HUES64 (cell line): ENCODE results near the gene GATA5.

Experiments used
- H3K27ac ChIP-seq: 2 replicates; pipeline ENCODE4 v1.7.0; 2013; ENCODE audit warnings: low read depth, low read length, inconsistent platforms
- H3K27me3 ChIP-seq: 2 replicates; pipeline ENCODE4 v1.6.1; 2013; ENCODE audit warnings: mild to moderate bottlenecking, low read length; ENCODE audit not compliant: insufficient read depth
- H3K36me3 ChIP-seq: 2 replicates; pipeline ENCODE4 v1.6.1; 2013; ENCODE audit warnings: mild to moderate bottlenecking, low read length; ENCODE audit not compliant: insufficient read depth
- H3K4me1 ChIP-seq: 2 replicates; pipeline ENCODE4 v1.6.1; 2013; ENCODE audit warnings: mild to moderate bottlenecking, low read length, moderate library complexity; ENCODE audit not compliant: insufficient read depth
- H3K4me3 ChIP-seq: 2 replicates; pipeline ENCODE4 v1.5.1; 2013; ENCODE audit warnings: mild to moderate bottlenecking, low read length, moderate library complexity
- H3K9ac ChIP-seq: 2 replicates; pipeline ENCODE4 v1.6.1; 2013; ENCODE audit warnings: mild to moderate bottlenecking, low read depth, low read length
- H3K9me3 ChIP-seq: 2 replicates; pipeline ENCODE4 v1.6.1; 2013; ENCODE audit warnings: low read depth, low read length; ENCODE audit not compliant: insufficient read depth
- WGBS: fragments of 150-250, 120-280 bp; methylation state at CpG from one replicate; pipeline ENCODE4 v1.1.7; 2013; ENCODE audit warnings: missing lambda C conversion rate; 5-methylcytosine and 5-hydroxymethylcytosine counted together

The GATA5 gene

DNA sequence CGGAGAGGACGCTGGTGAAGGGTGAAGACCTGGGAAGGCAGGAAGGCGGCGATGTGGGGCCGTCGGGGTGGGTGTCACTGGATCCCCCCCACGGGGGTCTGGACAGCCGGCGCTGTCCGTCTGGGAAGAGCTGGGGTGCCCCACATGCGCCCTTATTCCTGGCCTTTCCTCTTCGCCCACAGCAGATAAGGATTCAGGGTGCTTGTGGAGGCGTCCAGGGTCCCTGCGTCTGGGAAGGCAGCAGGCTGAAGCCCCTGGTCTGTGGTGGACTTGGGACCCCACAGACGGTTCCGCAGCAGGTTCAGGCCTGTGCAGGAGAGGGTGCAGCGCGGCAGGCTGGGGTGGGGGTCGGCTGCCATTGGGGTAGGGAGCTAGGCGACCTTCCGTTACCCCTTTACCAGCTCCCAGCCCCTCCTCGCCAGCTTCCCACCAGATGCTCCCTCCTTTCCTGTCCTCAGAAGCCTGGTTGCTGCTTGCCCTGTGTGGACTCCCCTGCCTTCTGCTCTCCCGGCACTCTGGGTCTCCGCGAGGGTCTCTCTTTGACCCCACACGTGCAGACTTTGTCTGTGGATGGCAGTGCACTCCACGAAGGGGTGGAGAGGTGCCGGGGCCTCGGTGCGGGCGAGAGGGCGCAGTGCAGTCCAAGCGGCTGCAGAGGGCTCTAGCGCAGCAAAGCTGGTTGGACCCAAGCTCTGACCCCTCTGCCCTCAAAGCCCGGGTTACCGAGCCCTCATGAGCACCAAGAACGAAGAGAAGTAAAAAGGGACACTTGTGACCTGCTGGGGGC lies 2.1 kb upstream of the GATA5 start:
- Histone ChIP-seq H3K27me3 (peaks cover 98% of the 10 kb centered on the region), H3K4me3 (no peak overlapping the region), H3K36me3 (no peaks in the 10 kb centered on the region), H3K4me1 (peaks cover 20% of the 10 kb centered on the region), H3K9ac (no peak overlapping the region), H3K9me3 (no peaks in the 10 kb centered on the region), H3K27ac (no peak overlapping the region)
- 23% methylated on average over 37 of the region's 37 CpGs for WGBS

DNA sequence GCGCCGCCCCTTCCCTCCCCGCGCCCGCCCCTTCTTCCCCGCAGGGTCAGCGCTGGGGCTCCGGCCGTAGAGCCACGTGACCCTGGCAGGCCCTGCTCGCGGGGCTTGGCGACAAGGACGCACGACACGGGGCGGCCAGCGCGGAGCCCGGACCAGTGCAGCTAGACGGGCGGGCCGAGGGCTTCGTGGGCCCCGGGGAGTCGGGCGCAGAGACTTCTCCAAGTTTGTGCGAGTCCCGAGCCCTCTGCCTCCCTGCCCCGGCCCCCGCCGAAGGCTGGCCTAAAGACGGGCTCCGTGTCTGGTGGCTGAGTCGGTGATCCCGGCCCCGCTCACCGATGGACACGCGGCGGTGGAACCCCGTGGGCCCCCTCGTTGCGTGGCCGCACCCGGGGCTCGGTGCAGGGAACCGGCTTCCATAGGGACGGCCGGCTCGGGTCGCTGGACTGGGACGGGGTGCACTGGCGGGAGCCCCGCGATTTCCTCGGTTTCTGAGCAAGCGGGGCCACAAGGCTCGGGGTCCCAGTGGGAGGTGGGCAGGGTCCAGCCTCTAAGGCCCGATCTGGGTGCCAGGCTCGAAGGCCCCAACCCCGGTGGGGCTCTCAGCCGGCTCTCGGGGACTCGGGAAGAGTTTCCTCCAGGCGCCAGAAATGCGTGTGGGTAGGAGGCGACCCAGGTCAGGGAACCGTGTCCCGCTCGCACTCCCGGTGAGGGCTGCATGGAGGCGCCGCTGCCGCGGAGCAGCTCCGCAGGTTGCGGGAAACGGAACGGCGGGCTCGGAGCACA lies 452 bp upstream of the GATA5 start:
- 2% methylated on average over 80 of the region's 82 CpGs for WGBS
- Histone ChIP-seq H3K4me3 (peak overlapping the region; percentile 46), H3K9ac (no peak overlapping the region; the same call in 1 of the 2 replicates), H3K27ac (no peak overlapping the region), H3K9me3 (no peaks in the 10 kb centered on the region), H3K36me3 (no peaks in the 10 kb centered on the region), H3K4me1 (peaks cover 5% of the 10 kb centered on the region), H3K27me3 (peaks cover 94% of the 10 kb centered on the region)

DNA sequence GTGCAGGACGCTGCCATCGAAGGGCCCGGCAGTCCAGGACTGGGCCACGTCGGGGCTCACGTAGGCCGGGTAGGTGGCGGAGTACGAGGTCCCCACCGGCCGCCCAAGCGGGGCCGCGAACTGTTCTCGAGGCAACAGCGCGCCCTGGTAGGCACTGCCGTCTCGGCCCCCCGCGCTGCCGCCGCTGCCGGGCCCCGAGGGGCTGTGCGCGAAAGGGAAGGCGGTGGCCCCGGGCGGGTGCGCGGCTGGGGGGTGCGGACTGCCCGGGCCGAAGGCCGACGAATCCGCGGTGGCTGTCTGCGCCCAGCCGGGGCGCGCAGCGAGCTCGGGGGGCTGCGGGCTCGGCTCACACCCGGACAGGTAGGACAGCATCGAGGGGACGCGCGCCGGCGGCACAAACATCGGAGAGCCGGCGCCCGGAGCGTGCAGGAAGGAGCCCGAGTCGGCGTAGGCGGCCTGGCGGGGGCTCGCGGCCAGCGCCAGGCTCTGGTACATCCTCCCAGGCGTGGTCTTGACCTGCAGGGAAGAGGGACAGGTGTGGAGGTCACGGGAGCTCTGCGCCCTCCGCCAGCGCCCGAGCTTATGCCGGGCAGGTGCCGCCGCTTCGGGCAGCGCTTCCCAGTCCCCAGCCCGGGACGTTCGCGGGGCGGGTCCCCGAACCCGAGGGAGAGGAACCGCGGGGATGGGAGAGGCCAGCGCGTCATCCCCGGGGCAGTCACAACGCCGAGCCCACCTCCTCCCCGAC lies 596 bp downstream of the GATA5 start:
- H3K4me1 ChIP-seq, result peaks cover 5% of the 10 kb centered on the region
- H3K36me3 ChIP-seq, result no peaks in the 10 kb centered on the region
- no peaks in the 10 kb centered on the region for H3K9me3 ChIP-seq
- H3K4me3 ChIP-seq, result peak overlapping the region; percentile 48
- no peak overlapping the region for H3K27ac ChIP-seq
- no peak overlapping the region for H3K9ac ChIP-seq
- WGBS, result 2% methylated on average over 93 of the region's 93 CpGs
- peaks cover 91% of the 10 kb centered on the region for H3K27me3 ChIP-seq

DNA sequence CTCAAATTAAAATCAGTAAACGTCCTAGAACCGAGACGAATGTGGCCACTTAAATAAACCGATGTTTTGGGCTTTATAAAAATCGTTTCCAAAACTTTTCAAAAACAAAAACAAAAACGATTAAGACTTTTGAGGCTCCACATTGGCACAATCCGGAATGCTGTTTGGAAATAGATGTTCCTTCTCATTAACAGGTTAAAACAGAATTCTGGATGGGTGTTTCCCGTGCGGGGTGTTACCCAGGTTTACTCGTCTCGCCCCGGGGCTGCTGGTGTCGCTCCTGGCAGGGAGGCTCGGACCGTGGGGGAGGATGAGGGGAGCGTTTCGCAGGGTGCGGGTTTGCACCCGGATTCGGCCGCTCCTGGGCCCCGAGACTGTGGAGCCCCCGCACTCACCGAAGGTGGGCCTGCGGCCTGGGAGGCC lies 1.2 kb downstream of the GATA5 start:
- 6% methylated on average over 25 of the region's 25 CpGs for WGBS
- Histone ChIP-seq H3K9me3 (no peaks in the 10 kb centered on the region), H3K36me3 (no peaks in the 10 kb centered on the region), H3K27me3 (peaks cover 90% of the 10 kb centered on the region), H3K9ac (no peak overlapping the region), H3K27ac (no peak overlapping the region), H3K4me3 (peak overlapping the region; percentile 48), H3K4me1 (peaks cover 5% of the 10 kb centered on the region)

DNA sequence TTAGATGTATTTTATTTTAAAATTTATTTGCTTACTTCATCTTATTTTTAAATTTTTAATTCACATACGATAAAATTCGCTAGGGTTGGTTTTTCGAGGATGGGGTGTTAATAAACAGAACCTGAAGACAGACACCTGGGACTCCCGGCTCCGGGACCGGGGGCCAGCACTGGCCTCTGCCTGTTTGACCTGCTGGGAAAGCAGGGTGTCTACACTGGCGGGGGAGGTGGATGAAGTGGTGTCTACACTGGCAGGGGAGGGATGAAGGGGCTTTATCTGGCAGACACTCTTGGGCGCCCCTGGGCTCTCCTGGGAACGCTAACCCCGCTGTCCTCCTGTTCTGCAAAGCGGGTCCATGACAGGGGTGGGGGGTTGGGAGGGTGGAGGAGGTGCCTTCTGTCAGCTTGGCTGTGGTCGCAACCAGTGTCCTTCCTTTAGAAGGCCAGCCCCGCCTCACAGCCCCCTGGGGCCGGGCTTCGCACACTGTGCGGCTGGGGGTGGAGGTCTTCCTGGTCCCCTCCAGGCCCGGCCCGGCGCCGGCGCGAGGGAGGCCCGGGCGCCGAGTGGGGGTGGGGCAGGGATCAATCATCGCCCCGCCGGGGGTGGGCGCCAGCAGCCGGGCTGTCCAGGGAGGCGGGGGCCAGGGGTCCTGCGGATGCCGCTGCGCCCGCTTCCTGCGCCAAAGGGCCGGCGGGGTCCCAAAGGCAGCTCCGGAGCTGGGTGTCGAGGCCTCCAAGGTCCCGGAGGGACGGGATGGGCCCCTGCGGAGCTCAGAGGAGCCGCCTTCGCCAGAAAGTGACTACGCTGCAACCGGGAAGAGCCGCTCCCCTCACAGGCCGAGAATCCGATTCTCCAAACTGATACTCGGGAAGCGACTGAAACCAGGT lies 1.8 kb downstream of the GATA5 start:
- Histone ChIP-seq H3K9ac (no peak overlapping the region), H3K4me3 (peak overlapping the region; percentile 48), H3K4me1 (peaks cover 5% of the 10 kb centered on the region), H3K9me3 (no peaks in the 10 kb centered on the region), H3K36me3 (no peaks in the 10 kb centered on the region), H3K27me3 (peaks cover 83% of the 10 kb centered on the region), H3K27ac (no peak overlapping the region)
- WGBS, result 7% methylated on average over 52 of the region's 52 CpGs

DNA sequence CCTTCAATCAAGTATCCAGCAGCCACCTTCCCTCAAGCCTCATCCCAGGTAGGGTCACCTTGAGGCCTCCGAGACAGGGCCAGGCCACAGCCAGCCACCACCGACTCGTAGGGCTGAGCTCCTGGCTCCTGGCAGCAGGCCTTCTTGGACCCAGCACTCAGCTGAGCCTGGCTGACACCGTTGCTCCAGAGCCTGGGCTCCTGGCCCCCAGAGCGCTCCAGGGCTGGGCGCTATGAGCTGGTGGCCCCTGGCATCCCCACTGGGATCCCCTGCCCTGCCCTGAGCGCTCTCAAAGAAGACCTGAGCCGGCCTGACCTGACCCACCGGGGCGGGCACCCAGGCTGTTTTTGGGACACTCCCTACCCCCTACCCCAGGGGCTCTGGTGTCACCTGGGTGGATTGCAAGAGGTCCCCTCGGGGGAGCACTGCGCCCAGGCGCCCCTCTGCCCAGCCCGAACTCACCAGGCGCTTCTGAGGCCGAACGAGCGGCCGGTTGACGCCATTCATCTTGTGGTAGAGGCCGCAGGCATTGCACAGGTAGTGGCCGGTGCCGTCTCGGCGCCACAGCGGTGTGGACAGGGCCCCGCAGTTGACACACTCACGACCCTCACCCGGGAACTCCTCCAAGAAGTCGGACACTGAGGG lies 2.7 kb downstream of the GATA5 start:
- no peaks in the 10 kb centered on the region for H3K9me3 ChIP-seq
- H3K36me3 ChIP-seq, result no peaks in the 10 kb centered on the region
- H3K27ac ChIP-seq, result no peak overlapping the region
- 81% methylated on average over 30 of the region's 30 CpGs for WGBS
- H3K4me3 ChIP-seq, result no peak overlapping the region
- H3K27me3 ChIP-seq, result peaks cover 74% of the 10 kb centered on the region
- H3K4me1 ChIP-seq, result peaks cover 5% of the 10 kb centered on the region
- H3K9ac ChIP-seq, result no peak overlapping the region

DNA sequence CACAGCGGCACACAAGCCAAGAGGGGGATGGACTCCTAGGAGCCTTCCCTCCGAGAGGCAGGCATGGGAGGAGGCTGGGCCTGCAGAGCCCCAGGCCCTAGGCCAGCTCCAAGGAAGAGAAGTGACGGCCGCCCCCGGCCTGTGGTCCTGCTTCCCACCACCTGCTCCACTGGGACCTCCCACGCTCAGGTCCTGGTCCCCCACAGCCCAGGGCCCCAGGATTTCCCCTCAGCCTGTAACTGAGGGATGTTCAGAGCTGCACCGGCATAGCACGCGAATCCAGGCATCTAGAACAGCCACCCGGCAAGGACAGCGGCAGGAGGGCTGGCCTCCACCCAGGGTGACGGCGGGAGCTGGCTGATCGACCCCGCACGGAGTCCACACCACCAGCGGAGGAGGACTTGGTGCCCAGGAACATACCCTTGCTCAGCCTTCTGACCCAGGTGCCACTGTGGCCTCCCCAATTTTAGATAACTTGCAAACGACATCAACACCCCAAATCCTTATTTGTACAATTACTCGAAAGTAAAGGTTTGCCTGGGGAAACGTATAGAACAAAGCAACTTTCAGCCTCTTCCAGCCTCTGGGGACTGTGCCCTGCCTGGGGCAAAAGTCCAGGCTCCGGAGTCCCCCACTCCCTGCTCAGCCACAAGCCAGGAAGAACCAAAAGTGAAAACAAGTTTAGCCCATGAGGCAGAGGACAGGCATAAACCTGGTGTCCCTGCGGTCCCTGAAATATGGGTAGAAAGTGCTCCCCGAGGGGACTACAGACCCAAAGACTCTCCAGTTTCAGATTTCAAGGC lies 3.5 kb downstream of the GATA5 start:
- Histone ChIP-seq H3K36me3 (no peaks in the 10 kb centered on the region), H3K9me3 (no peaks in the 10 kb centered on the region), H3K4me1 (peaks cover 5% of the 10 kb centered on the region), H3K9ac (no peak overlapping the region), H3K4me3 (no peak overlapping the region), H3K27ac (no peak overlapping the region), H3K27me3 (peaks cover 67% of the 10 kb centered on the region)
- 86% methylated on average over 23 of the region's 23 CpGs for WGBS

DNA sequence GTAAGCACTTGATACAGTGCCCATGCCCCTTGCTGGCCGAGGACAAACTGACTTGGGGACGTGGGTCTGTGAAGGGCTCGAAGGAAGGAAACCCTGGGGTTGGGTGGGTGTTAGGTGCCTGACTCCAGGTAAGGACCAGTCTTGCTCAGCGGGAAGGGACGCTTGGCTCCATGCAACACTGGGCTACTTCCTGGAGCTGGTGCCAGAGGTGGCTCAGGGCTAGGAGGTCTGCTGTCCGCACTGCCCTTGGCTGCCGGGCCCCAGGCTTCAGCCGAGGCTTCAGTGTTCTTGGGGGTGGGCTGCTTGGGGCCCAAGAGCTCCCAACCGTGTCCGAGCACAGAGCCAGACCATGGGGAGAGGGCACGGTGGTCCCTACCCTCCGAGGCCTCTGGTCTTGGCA lies 5.3 kb downstream of the GATA5 start:
- Histone ChIP-seq H3K9me3 (no peaks in the 10 kb centered on the region), H3K4me3 (no peak overlapping the region), H3K9ac (no peak overlapping the region), H3K27me3 (peaks cover 49% of the 10 kb centered on the region), H3K27ac (no peak overlapping the region), H3K4me1 (peaks cover 5% of the 10 kb centered on the region), H3K36me3 (no peaks in the 10 kb centered on the region)
- 88% methylated on average over 12 of the region's 12 CpGs for WGBS

DNA sequence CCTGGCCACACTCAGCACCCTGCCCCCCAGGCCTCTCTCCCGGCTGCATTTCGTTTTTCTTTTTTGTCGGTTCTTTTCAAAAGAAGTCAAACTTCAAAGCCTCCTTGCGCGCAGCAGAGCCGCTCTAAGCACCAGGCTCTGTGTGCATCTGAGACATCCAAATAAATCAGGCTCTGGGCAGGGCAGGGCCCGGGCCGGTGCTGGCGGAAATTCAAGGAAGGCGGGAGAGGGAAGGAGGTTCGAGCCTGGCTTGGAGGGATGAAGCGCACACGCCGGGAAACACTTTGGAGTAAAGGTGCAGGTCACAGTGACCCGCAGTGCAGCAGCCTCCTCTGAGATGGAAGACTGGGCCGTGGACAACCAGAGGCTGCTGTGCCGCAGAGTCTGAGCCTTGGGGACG lies 5.8 kb downstream of the GATA5 start:
- H3K9me3 ChIP-seq, result no peaks in the 10 kb centered on the region
- H3K36me3 ChIP-seq, result no peaks in the 10 kb centered on the region
- peaks cover 5% of the 10 kb centered on the region for H3K4me1 ChIP-seq
- H3K9ac ChIP-seq, result no peak overlapping the region
- 69% methylated on average over 18 of the region's 18 CpGs for WGBS
- H3K27ac ChIP-seq, result no peak overlapping the region
- no peak overlapping the region for H3K4me3 ChIP-seq
- peaks cover 44% of the 10 kb centered on the region for H3K27me3 ChIP-seq
